Stimulated activated naive CD8-positive, alpha-beta T cell treated with anti-CD3 and anti-CD28 coated beads, Interleukin-15, amount 100 ng/mL, for 72 hours (primary cell): Measurements from ENCODE around the gene KRTAP10-4.
"Not testable (repeated sequence)": the region's sequence is repeated elsewhere in the genome, so short reads cannot be mapped to it uniquely, and the experiment has no call there.

ENCODE experiments used
- ATAC-seq: fragments of 150-1000 bp; cut with Tn5 transposase; 2 replicates; pipeline ENCODE4 v1.10.0; 2021; ENCODE audit warnings: mild to moderate bottlenecking, moderate library complexity
- DNase-seq, 2 donors: peaks; one replicate each; pipeline ENCODE4 v3.0.0; 2021 to 2022
- H3K27ac Mint-ChIP-seq, 2 donors: one replicate each; pipeline ENCODE4 v1.8.0; 2022; ENCODE audit warnings: mild to moderate bottlenecking in 2 of 2, mixed read lengths in 2 of 2, moderate library complexity in 2 of 2
- H3K27me3 Mint-ChIP-seq: one replicate; pipeline ENCODE4 v1.8.0; 2022; ENCODE audit warnings: mixed read lengths
- H3K4me1 Mint-ChIP-seq: one replicate; pipeline ENCODE4 v1.8.0; 2022; ENCODE audit warnings: mild to moderate bottlenecking, mixed read lengths
- H3K4me3 Mint-ChIP-seq, 2 donors: one replicate each; pipeline ENCODE4 v1.8.0; 2022; ENCODE audit warnings: mild to moderate bottlenecking in 2 of 2, mixed read lengths in 2 of 2, moderate library complexity in 1 of 2
- H3K9me3 Mint-ChIP-seq, 2 donors: one replicate each; pipeline ENCODE4 v1.8.0; 2022; ENCODE audit warnings: mixed read lengths in 2 of 2

The KRTAP10-4 gene

GRCh38 chr21:44592446-44593311, 19.1 kb downstream of the KRTAP10-4 start, which contains the start of gene KRTAP10-6:
Gene KRTAP10-6, minus strand, starts transcription at chr21:44592505. Its CDS starts 21 bp downstream, at chr21:44592484.
- no peak for ATAC-seq
- no peaks in the 10 kb centered on the region for H3K9me3 Mint-ChIP-seq
- H3K27me3 Mint-ChIP-seq = peaks cover 15% of the 10 kb centered on the region
- no peak within 1 kb of the TSS for H3K27ac Mint-ChIP-seq
- no peak within 1 kb of the TSS for H3K4me3 Mint-ChIP-seq
- peaks cover 8% of the 10 kb centered on the region for H3K4me1 Mint-ChIP-seq
- no peak for DNase-seq

- Mint-ChIP-seq H3K4me3 (no peak overlapping the region), H3K27ac (no peak overlapping the region)
Observed at GRCh38 chr21:44593598-44594405, 20.3 kb downstream of the KRTAP10-4 start.

GRCh38 chr21:44594406-44594916, 20.9 kb downstream of the KRTAP10-4 start:
- Mint-ChIP-seq H3K27me3 (peaks cover 13% of the 10 kb centered on the region), H3K4me3 (no peak overlapping the region), H3K27ac (no peak overlapping the region), H3K9me3 (peaks cover 0 to 11% of the 10 kb centered on the region in 2 donors), H3K4me1 (peaks cover 8% of the 10 kb centered on the region)
- ATAC-seq (no peak), DNase-seq (no peak)

More at GRCh38 chr21:44593598-44594405, 20.3 kb downstream of the KRTAP10-4 start:
- Mint-ChIP-seq H3K27me3 (peaks cover 15% of the 10 kb centered on the region), H3K4me1 (peaks cover 8% of the 10 kb centered on the region), H3K9me3 (peaks cover 0 to 10% of the 10 kb centered on the region in 2 donors)
- DNase-seq (no peak), ATAC-seq (no peak)

DNA sequence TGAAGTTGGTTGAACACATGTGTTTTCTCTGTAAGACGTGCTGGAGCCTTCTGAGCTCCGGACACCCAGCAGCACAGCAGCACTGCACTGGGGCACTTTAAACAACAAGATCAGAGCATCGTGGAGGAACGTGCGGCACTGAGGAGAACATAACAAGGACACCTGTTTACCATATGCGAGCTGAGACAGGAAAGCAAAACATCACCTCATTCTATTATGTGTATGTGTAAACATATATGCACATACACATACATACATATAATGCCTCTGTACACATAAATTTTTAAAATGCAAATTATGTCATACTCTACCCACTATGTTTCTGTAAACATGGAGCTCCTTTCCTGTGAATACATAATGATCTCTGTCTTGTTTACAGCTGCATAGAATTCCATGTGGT, 22.0 kb downstream of the KRTAP10-4 start:
- Mint-ChIP-seq H3K4me1 (peaks cover 8% of the 10 kb centered on the region), H3K9me3 (peaks cover 0 to 11% of the 10 kb centered on the region in 2 donors), H3K27me3 (peaks cover 9% of the 10 kb centered on the region), H3K27ac (no peak overlapping the region), H3K4me3 (no peak overlapping the region)
- no peak for ATAC-seq
- no peak for DNase-seq

DNA sequence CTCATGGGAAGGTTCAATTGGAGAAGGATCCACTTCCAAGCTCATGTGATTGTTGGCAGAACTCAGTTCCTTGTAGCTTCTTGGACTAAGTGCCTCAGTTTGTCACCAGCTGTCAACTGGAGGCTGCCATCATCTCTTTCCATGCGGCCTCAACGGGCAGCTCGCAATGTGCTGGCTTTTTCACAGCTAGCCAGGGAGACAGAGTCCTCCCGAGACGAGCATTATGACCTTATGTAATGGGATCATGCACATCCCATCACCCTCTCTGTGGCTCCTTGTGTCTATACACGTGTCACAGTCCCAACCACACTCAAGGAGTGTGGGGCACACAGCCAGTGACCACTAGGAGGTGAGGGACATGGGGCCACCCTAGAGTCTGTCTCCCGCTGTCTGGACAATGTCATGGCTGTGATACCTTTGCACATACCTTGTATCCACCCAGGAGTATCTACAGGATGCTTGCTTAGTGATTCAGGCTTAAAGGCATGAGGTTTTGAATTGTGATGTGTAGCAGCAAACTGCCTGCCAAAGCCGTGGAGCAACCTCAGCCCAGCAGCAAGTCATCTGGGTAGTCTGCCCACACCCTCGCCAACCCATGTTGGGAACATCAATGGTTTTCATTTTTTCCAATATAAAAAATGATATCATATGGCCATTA, 22.7 kb downstream of the KRTAP10-4 start:
- ATAC-seq = no peak
- H3K4me3 Mint-ChIP-seq = no peak overlapping the region
- peaks cover 8% of the 10 kb centered on the region for H3K27me3 Mint-ChIP-seq
- H3K27ac Mint-ChIP-seq = no peak overlapping the region
- peaks cover 7% of the 10 kb centered on the region for H3K4me1 Mint-ChIP-seq
- no peak for DNase-seq
- peaks cover 0 to 11% of the 10 kb centered on the region in 2 donors for H3K9me3 Mint-ChIP-seq

DNA sequence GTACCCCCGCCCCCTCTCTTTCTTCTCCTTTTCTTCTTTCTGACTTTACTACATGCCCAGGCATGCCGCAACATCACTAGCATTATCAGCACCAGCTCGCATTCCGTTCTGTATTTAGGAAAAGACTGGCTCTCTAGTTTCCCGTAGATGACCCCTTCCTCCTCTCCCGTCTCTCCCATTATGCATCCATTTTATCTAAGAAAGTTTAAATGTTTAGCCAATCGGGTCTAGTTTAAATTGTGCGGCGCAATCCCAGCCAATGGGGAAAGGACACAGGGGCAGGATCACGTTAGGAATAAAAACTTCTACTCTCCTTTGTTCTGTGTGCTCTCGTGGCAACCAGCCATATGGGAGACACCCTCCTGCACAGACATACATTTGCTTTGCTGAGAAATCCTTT, 24.5 kb downstream of the KRTAP10-4 start:
- no peak overlapping the region for H3K4me3 Mint-ChIP-seq
- no peak for ATAC-seq
- DNase-seq = no peak
- H3K9me3 Mint-ChIP-seq = peaks cover 0 to 11% of the 10 kb centered on the region in 2 donors
- no peaks in the 10 kb centered on the region for H3K4me1 Mint-ChIP-seq
- H3K27ac Mint-ChIP-seq = no peak overlapping the region
- no peaks in the 10 kb centered on the region for H3K27me3 Mint-ChIP-seq

DNA sequence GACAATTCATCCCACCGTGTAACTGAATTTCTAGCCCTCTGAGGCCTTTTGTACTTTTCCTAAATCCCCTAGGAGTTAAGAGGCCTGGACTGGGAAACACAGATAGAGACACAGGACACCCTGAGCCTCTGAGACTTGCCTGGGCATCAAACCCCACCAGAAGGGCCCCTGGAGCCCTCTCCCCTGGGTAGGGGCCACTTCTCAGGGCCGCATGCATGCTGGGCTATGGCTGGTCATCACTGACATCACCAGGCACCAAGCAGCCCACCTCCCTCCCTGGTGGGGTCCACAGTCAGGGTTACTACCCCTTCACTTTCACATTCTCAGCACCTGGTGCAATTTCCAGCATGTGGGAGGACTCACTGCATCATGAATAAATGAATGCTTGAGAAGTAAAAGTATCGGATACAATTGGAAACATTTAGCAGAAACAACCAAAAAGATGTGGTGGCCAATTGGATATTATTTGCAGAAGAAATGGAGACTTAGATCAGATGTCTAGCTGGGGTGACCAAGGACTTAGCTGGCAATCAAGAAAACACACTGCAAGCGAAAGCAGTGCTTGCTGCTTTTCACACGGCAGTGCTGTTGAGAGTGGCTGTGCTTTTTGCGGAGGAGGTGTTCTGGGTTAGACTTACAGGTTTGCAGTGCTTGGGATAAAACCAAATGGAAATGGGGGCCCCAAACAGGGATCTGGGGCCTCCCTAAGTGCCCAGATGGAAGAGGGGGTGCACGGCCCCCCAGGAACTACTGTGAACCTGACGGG, 25.9 kb downstream of the KRTAP10-4 start:
- Mint-ChIP-seq H3K4me1 (no peaks in the 10 kb centered on the region), H3K27ac (no peak overlapping the region), H3K4me3 (no peak overlapping the region), H3K27me3 (no peaks in the 10 kb centered on the region), H3K9me3 (peaks cover 8 to 12% of the 10 kb centered on the region in 2 donors)
- DNase-seq (no peak), ATAC-seq (no peak)

DNA sequence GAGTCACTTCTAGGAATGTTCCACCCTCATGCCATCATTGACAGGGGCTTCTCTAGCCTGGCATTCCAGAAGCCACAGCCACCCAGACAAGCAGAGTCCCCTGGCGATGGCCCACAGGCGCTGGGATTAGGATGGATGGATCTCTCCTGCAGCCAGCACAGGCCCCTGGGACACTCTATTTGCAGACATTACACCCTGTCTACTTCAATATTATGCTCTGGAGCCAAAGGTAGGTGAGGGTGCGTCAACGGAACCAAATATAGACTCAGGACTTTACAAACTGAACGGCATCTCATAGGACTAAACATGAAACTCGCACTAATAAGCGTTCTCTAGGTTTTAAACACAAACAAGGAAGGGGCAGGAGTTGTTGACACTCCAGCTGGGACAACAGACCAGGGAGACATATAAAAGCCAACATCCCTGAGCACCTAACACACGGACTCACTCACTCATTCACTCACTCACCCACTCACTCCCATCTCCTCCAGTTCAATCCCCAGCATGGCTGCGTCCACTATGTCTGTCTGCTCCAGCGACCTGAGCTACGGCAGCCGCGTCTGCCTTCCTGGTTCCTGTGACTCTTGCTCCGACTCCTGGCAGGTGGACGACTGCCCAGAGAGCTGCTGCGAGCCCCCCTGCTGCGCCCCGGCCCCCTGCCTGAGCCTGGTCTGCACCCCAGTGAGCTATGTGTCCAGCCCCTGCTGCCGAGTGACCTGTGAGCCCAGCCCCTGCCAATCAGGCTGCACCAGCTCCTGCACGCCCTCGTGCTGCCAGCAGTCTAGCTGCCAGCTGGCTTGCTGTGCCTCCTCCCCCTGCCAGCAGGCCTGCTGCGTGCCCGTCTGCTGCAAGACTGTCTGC, 26.8 kb downstream of the KRTAP10-4 start, which contains the start of gene KRTAP10-7:
Gene KRTAP10-7 (plus strand): TSS at position 480 of the 861 bp plus-strand sequence. CDS start 25 bp downstream, at position 505.
- DNase-seq, H3K4me3 Mint-ChIP-seq, H3K27ac Mint-ChIP-seq, ATAC-seq, H3K27me3 Mint-ChIP-seq, H3K4me1 Mint-ChIP-seq: not testable (repeated sequence)
- H3K9me3 Mint-ChIP-seq = peaks cover 12 to 20% of the 10 kb centered on the region in 2 donors

DNA sequence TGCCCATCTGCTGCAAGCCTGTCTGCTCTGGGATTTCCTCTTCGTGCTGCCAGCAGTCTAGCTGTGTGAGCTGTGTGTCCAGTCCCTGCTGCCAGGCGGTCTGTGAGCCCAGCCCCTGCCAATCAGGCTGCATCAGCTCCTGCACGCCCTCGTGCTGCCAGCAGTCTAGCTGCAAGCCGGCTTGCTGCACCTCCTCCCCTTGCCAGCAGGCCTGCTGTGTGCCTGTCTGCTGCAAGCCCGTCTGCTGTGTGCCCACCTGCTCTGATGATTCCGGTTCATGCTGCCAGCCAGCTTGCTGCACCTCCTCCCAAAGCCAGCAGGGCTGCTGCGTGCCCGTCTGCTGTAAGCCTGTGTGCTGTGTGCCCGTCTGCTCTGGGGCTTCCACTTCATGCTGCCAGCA, 27.6 kb downstream of the KRTAP10-4 start:
- not testable (repeated sequence) for H3K4me3 Mint-ChIP-seq, H3K27me3 Mint-ChIP-seq, H3K4me1 Mint-ChIP-seq

GRCh38 chr21:44601596-44602462, 28.3 kb downstream of the KRTAP10-4 start:
- Mint-ChIP-seq H3K27me3 (no peaks in the 10 kb centered on the region), H3K4me3 (no peak overlapping the region), H3K4me1 (no peaks in the 10 kb centered on the region), H3K9me3 (peaks cover 18 to 20% of the 10 kb centered on the region in 2 donors), H3K27ac (no peak overlapping the region)
- no peak for DNase-seq
- ATAC-seq = no peak

More for the DNA sequence above, 27.6 kb downstream of the KRTAP10-4 start:
- DNase-seq, ATAC-seq, H3K27ac Mint-ChIP-seq: not testable (repeated sequence)
- peaks cover 12 to 20% of the 10 kb centered on the region in 2 donors for H3K9me3 Mint-ChIP-seq

DNA sequence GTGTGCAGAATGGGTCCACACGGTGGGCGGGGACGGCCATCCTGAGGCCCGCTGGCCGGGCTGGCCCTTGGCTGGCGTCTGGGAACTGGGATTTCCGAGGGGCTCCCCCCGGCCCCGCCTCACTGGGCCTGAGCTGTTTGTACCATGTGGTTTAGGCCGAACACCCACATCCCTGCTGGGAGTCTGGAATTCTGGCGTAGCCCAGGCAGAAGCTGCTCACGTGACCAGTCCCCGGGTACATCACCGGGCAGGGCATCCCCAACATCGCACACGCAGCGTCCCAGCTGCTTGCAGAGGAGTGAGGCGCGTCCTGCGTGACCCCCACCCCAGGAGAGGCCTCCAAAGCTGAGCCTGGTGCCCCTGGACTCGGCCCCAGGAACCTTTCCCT, 28.9 kb downstream of the KRTAP10-4 start:
- DNase-seq = no peak
- no peaks in the 10 kb centered on the region for H3K27me3 Mint-ChIP-seq
- no peak overlapping the region for H3K4me3 Mint-ChIP-seq
- peaks cover 19 to 20% of the 10 kb centered on the region in 2 donors for H3K9me3 Mint-ChIP-seq
- no peak for ATAC-seq
- H3K4me1 Mint-ChIP-seq = no peaks in the 10 kb centered on the region
- H3K27ac Mint-ChIP-seq = no peak overlapping the region

DNA sequence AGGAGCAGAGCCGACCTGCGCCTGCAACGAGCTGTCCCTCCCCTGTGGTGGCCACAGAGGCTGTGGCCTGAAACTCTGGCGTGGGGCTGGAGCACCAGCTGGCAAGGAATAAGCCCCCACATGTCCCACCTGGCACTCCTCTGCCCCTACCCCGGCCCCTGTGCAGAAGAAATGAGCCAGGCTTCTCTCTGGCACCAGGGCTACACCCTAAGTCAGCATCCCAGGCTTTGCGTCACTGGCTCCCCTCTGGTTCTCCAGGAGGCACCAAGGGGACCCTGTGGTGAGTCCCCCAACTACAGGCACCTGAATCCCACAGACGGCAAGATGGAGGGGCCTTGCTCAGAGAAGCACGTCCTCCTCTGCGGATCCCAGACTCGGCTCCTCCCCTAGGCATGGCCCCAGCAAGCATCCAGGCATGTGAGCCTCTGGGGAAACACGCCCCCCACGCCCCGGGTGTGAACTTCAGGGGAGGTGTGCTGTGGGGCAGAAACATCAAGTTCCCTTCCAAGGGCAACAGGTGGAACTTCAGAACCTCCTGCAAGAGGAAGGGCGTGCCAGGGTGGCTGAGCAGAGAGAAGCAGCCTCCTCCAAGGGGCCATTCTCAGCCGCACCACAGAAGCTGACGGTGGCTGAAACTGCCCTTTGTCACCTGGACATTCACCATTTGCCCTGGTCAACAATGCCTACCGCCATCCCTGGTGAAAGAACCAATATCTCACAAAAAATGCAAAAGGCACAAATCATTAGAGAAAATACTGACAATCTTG, 29.8 kb downstream of the KRTAP10-4 start:
- Mint-ChIP-seq H3K27me3 (no peaks in the 10 kb centered on the region), H3K27ac (no peak overlapping the region), H3K4me1 (no peaks in the 10 kb centered on the region), H3K4me3 (no peak overlapping the region), H3K9me3 (peaks cover 15 to 19% of the 10 kb centered on the region in 2 donors)
- DNase-seq (no peak), ATAC-seq (no peak)
